KMS-11 (cell line): Measurements from ENCODE around the gene DEPDC1.
"Not testable (repeated sequence)": the region's sequence is repeated elsewhere in the genome, so short reads cannot be mapped to it uniquely, and the experiment has no call there.

Source experiments
- H2AFZ ChIP-seq: fragments of 200-600 bp; sonication (generic); 2 replicates; pipeline ENCODE4 v1.6.1; 2016; ENCODE audit warnings: antibody characterized with exemption, mixed run types, low read depth
- H3K27ac ChIP-seq: fragments of 200-600 bp; sonication (generic); 2 replicates; pipeline ENCODE4 v1.6.1; 2016; ENCODE audit warnings: mild to moderate bottlenecking, mixed run types
- H3K27me3 ChIP-seq: fragments of 200-600 bp; sonication (generic); 2 replicates; pipeline ENCODE4 v1.6.1; 2017; ENCODE audit warnings: mild to moderate bottlenecking, low read depth, mixed run types, moderate library complexity; ENCODE audit not compliant: insufficient read depth
- H3K36me3 ChIP-seq: fragments of 200-600 bp; sonication (generic); 2 replicates; pipeline ENCODE4 v1.6.1; 2017; ENCODE audit warnings: mild to moderate bottlenecking, mixed run types; ENCODE audit not compliant: insufficient read depth
- H3K4me1 ChIP-seq: fragments of 200-600 bp; sonication (generic); 2 replicates; pipeline ENCODE4 v1.6.1; 2016; ENCODE audit warnings: mild to moderate bottlenecking, low read depth, mixed run types; ENCODE audit not compliant: poor library complexity, severe bottlenecking
- H3K4me2 ChIP-seq: fragments of 200-600 bp; sonication (generic); 2 replicates; pipeline ENCODE4 v1.7.0; 2016; ENCODE audit warnings: mild to moderate bottlenecking, mixed run types
- H3K4me3 ChIP-seq: fragments of 200-600 bp; sonication (generic); IDR thresholded peaks from 2 replicates; pipeline ENCODE4 v1.6.1; 2017; ENCODE audit warnings: low read depth, low read length, mixed read lengths; ENCODE audit not compliant: insufficient read depth
- H3K79me2 ChIP-seq: fragments of 200-600 bp; sonication (generic); 2 replicates; pipeline ENCODE4 v1.6.1; 2016; ENCODE audit warnings: low read depth, mixed run types; ENCODE audit not compliant: insufficient read depth
- H3K9ac ChIP-seq: fragments of 200-600 bp; sonication (generic); 2 replicates; pipeline ENCODE4 v1.6.1; 2016; ENCODE audit warnings: mild to moderate bottlenecking, mixed run types
- H4K20me1 ChIP-seq: fragments of 200-600 bp; sonication (generic); 2 replicates; pipeline ENCODE4 v1.6.1; 2016; ENCODE audit warnings: mild to moderate bottlenecking, mixed run types; ENCODE audit not compliant: insufficient read depth
- TF ChIP-seq, protein P1 (sequence below): fragments of 200-600 bp; sonication (generic); conservative IDR thresholded peaks from 2 replicates; pipeline ENCODE4 v1.6.1; 2017; ENCODE audit warnings: low read depth, mild to moderate bottlenecking, antibody characterized with exemption, low read length, moderate library complexity, mixed read lengths

DEPDC1 gene

DNA sequence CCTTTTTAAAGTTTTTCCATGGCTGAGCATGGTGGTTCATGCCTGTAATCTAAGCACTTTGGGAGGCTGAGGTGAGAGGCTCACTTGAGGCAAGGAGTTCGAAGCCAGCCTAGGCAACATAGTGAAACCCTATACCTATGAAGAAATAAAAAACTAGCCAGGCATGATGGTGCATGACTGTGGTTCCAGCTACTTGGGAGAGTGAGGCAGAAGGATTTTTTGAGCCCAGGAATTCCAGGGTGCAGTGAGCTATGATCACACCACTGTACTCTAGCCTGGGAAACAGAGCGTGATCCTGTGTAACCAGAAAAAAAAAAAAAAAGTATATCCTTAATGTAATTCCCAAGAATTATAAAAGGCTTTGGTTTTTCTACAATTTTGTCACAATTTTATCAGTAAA is 17.4 kb downstream of the DEPDC1 start:
- Histone ChIP-seq H2AFZ (no peak overlapping the region), H3K79me2 (no peaks in the 10 kb centered on the region), H3K9ac (no peak overlapping the region), H3K4me1 (no peaks in the 10 kb centered on the region), H3K27me3 (no peaks in the 10 kb centered on the region), H3K4me2 (no peak overlapping the region), H4K20me1 (no peaks in the 10 kb centered on the region), H3K27ac (no peak overlapping the region), H3K36me3 (no peaks in the 10 kb centered on the region), H3K4me3 (no peak overlapping the region)
- TF ChIP-seq, protein P1, sequence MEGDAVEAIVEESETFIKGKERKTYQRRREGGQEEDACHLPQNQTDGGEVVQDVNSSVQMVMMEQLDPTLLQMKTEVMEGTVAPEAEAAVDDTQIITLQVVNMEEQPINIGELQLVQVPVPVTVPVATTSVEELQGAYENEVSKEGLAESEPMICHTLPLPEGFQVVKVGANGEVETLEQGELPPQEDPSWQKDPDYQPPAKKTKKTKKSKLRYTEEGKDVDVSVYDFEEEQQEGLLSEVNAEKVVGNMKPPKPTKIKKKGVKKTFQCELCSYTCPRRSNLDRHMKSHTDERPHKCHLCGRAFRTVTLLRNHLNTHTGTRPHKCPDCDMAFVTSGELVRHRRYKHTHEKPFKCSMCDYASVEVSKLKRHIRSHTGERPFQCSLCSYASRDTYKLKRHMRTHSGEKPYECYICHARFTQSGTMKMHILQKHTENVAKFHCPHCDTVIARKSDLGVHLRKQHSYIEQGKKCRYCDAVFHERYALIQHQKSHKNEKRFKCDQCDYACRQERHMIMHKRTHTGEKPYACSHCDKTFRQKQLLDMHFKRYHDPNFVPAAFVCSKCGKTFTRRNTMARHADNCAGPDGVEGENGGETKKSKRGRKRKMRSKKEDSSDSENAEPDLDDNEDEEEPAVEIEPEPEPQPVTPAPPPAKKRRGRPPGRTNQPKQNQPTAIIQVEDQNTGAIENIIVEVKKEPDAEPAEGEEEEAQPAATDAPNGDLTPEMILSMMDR, result no peak

DNA sequence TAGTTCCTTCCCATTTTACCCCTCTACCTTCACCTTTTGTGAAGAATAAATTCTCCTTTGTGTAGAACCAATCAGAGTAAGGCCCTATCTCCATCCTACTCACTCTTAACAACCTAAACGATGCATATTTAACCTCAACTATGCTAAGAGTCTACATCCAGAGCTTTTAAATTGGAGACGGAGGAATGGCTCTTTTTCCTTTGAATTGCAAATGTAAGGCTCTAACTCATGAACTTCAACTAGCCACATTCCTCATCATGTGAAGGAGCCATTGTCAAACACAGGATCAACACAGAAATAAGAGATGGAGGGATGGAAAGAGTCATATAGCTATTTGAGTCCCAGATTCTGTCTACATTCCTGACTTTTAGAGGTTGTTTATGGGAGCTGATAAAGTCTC is 18.2 kb downstream of the DEPDC1 start:
- no peaks in the 10 kb centered on the region for H3K79me2 ChIP-seq
- no peaks in the 10 kb centered on the region for H3K4me1 ChIP-seq
- H3K36me3 ChIP-seq, result no peaks in the 10 kb centered on the region
- no peak overlapping the region for H3K4me3 ChIP-seq
- TF ChIP-seq, protein P1, result no peak
- no peak overlapping the region for H3K4me2 ChIP-seq
- no peaks in the 10 kb centered on the region for H4K20me1 ChIP-seq
- no peak overlapping the region for H3K9ac ChIP-seq
- H3K27me3 ChIP-seq, result no peaks in the 10 kb centered on the region
- H2AFZ ChIP-seq, result no peak overlapping the region
- H3K27ac ChIP-seq, result no peak overlapping the region

DNA sequence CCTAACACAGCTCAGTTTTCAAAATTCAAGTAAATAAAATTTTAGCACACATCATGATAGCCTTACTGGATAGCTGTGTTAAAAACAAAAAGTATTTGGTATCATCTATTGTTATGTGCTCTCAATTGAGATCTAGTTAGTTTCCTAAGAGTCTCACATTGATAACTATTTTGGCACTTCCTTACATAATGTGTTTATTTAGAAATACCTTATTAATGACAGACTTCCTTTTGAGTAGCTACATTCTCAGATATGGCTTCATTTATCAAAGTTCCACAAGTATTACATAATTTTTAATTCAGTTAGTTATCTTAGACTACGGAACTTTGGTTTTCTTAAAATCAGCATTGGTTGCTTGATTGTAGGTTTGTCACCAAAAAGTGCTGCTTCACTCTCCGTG is 20.3 kb downstream of the DEPDC1 start:
- not testable (repeated sequence) for H3K9ac ChIP-seq, H2AFZ ChIP-seq, H3K27ac ChIP-seq, H3K4me2 ChIP-seq, H3K79me2 ChIP-seq, H3K4me3 ChIP-seq, H4K20me1 ChIP-seq, H3K36me3 ChIP-seq, H3K4me1 ChIP-seq, H3K27me3 ChIP-seq

DNA sequence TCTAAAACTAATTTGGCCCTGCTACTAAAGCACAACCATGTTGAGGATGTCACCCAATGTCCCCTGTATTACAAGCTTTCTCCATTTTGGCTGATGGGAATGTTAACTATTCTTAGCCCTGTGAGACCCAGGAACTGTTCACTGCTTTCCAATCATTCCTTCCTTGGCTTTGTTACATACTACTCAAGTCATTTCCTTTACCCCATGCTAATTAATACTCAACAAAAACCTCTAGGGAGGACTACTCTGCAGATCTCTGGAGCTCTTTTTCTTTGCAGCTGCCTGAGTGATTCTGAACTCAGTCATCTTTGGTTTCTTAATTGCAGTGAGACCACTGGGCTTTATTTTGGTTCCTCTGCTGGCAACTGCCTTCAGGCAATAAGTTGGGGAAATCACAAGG is 23.8 kb downstream of the DEPDC1 start:
- no peak overlapping the region for H3K9ac ChIP-seq
- no peaks in the 10 kb centered on the region for H3K27me3 ChIP-seq
- H2AFZ ChIP-seq, result no peak overlapping the region
- TF ChIP-seq, protein P1, result no peak
- no peaks in the 10 kb centered on the region for H3K4me1 ChIP-seq
- H3K27ac ChIP-seq, result no peak overlapping the region
- no peaks in the 10 kb centered on the region for H4K20me1 ChIP-seq
- H3K79me2 ChIP-seq, result no peaks in the 10 kb centered on the region
- no peak overlapping the region for H3K4me3 ChIP-seq
- H3K4me2 ChIP-seq, result no peak overlapping the region
- H3K36me3 ChIP-seq, result no peaks in the 10 kb centered on the region

DNA sequence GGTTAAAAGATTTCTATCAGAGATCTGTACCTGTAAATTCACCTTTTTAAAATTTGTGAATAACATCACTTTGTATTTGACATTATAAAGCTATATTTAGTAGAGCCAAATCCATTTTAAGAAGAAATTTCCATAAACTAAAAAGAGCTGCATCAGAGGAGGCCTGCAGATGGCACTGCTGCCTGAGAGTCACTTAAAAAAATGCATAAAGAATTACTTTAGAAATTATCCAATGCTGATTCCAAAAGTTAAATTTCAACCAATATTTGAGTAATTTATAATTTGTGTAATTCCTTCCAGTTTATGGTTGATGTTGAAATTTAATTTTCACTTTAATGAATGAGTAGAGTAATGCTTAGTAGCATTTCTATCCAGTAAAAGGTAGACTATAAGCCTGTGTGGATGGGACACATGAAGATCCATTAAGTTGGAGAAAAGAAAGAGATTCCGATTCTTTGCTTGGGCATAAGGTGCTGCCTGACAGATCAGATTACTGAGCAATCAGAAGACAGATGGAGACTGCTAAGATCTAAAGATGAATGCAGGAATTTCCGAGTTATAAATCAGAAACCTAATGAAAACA is 26.4 kb downstream of the DEPDC1 start:
- no peak overlapping the region for H3K4me2 ChIP-seq
- no peak overlapping the region for H2AFZ ChIP-seq
- no peaks in the 10 kb centered on the region for H3K27me3 ChIP-seq
- H3K79me2 ChIP-seq, result no peaks in the 10 kb centered on the region
- no peaks in the 10 kb centered on the region for H4K20me1 ChIP-seq
- TF ChIP-seq, protein P1, result peak; percentile 60
- no peak overlapping the region for H3K4me3 ChIP-seq
- H3K4me1 ChIP-seq, result no peaks in the 10 kb centered on the region
- no peak overlapping the region for H3K9ac ChIP-seq
- H3K36me3 ChIP-seq, result no peaks in the 10 kb centered on the region
- no peak overlapping the region for H3K27ac ChIP-seq
